Skeletal muscle cell (primary cell): ENCODE measurements around the gene PID1.

Source experiments
- DNase-seq: peaks from one replicate; pipeline ENCODE4 v3.0.0-alpha.2; 2010; ENCODE audit warnings: low read depth
- H3K4me3 ChIP-seq: 2 replicates; pipeline ENCODE4 v1.5.1; 2011; ENCODE audit warnings: low read depth, mild to moderate bottlenecking, control low read depth, low read length, moderate library complexity

Gene PID1, protein sequence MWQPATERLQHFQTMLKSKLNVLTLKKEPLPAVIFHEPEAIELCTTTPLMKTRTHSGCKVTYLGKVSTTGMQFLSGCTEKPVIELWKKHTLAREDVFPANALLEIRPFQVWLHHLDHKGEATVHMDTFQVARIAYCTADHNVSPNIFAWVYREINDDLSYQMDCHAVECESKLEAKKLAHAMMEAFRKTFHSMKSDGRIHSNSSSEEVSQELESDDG

DNA sequence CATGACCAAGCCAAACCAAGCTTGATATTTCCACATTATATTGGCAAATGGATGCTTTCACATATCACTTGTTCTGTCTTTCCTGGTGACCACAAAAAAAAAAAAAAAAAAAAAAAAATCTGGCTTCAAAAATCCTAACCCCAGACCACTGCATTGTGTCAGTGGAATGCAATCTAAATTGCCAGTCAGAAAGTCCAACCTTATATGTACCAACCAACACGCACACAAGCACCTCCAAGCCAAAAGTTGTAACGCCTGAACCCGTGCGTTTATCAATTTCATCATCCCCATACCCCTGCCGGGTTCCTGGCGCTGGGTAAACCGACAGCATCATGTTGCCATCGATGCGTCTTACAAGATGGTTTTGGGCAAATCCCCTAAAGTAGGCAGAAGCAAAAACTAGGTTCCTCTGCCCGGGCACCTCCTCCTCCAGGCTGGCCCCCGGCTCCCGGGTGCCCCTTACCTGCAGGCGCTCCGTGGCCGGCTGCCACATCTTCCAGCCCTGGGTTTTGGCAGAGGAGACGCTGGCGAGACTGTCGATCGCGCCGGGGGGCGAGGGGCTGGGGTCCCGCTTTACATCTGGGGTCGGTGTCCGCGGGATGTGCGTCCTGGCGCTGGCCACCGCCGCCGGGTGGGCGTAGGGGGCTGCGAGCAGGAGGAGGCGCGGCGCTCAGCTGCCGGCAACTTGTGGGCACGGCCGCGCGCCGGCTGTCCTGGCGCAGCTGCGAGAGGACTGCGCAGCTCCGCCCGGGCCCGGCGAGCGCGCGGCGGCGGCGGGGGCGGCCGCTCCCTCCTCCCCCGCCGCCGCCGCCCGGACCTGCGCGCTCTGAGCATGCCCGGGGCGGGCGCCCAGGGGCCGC lies at the start of gene PID1:
TSS of gene PID1 (minus strand) at position 737 of the 860 bp plus-strand sequence. CDS start at position 493, 244 bp downstream.
- DNase-seq = no peak
- H3K4me3 ChIP-seq = peak within 1 kb of the TSS; percentile 76

DNA sequence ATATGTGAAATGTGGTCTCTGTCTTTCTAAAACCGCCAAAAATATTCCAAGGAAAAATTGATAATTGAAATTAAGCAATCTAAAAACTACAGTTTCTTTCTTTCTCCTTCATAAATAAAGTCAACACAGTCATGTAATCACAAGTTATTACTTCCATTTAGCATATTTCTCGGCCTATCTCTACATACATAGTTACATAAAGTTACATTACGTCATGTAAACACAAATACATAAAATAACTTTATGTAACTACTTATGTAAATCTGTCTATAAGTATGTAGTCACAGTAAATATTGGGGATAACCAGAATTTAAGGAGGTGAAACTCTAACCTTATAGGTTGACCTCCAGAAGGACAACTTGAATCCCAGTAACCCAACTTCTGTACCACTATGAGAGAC lies 48.5 kb upstream of the PID1 start:
- no peak for DNase-seq
- no peak overlapping the region for H3K4me3 ChIP-seq

DNA sequence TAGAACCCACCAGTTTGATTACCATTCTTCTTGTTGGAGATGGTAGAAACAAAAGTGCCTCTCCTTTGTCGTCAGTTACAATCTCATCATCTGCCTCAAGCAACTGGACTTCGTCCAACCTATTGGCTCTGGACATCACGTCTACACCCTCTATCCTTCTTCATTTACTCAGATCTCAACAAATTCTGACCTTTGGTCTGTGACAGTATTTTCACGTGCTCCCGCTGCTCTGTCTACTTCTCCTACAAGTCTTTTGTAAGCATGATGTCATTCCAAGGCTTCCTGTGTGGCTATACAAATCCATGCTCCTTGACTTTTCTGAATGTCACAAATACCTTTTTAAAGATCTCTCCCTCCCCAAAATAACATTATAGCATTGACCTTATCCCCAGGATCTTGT lies 43.0 kb upstream of the PID1 start:
- H3K4me3 ChIP-seq = no peak overlapping the region
- no peak for DNase-seq

DNA sequence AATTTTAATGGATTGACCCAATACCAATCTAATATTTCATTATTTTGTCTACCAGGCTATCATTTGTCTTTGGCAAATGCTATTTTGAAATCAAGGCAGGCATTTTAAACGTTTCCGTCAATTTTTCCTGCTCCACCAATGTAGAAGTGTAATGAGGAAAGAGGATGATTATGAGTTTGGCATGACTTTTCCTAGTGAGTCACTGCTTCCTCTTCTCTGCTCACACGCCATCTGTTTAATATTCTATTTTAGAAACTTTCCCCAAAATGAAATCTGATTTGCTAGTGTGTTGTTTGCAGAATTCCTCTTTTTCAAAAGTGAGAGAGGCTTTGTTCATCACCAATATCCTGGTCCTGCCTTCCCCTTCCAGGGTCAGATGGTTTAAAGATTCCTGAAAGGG lies 42.5 kb upstream of the PID1 start:
- DNase-seq = peak; percentile 51
- no peak overlapping the region for H3K4me3 ChIP-seq

DNA sequence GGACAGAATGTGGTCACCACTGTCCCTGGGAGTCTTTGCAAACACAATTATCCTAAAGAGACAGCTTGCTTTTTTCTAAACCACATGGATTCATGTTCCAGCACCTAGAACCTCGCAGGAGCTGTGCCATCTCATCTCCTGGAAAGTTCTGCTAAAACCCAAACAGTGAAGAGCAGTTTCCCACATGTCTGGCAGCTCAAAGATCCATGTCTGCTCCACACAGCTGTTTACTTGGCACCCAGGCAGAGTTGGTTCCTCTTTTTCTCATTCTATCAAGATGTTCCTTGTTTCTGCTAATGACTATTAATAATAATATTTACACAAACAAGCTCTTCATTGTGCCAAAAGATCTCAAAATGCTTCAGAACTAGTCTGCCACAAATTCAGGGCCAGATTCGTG lies 30.1 kb upstream of the PID1 start:
- no peak for DNase-seq
- no peak overlapping the region for H3K4me3 ChIP-seq

DNA sequence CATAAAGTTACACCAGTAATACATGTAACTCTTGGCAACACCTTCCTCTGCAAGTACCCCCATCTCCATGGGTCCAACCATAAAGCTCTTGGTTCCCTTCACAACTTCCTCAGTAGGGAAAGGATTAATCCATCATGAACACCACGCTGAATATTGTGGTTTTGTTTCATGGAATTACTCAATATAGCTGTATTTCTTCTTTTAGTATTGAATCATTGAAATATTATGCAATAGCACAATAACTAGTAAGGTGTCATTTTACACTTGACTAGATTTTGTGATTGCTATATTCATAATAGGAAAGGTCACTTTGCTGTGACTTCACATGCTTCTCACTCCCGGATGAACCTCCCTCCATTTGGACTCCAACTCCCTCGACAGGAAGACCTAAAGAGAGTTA lies 29.7 kb upstream of the PID1 start:
- peak; percentile 11 for DNase-seq
- H3K4me3 ChIP-seq = no peak overlapping the region

DNA sequence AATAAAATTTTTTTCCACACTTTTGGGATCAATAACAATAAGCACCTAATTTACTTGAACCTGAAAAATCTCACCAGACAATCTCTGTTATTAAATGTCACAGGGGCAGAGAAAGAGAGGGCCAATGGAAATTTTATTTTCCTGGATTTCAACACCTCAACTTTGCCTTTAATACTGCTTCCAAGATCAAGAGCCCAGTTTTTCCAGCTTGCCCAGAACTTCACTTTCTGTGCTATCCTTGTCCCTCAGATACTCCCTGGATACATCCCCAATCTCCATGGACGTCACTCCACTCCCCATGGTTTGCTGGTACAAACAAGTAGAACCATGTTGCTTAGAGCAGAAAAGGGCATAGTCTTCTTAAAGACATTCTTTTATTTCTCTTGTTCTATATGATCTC lies 29.3 kb upstream of the PID1 start:
- no peak for DNase-seq
- H3K4me3 ChIP-seq = no peak overlapping the region

DNA sequence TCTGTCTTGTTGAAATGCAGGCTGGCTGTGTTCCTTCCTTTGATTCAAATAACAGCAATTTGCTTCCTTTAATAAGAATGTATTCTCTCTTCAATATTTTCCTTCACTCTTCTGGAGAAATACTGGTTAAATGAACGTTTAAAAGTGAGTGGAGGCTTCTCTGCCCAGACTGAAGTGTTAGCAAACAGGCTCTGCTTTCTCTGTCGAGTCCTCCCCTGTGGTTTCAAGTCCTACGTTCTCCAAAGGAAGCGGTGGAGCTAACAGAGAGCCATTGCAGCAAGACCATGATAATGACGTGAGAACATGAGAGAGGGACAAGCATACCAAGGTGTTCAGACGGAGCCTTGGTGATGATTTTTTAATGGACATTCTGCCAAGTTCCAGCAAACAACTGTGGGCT lies 26.2 kb upstream of the PID1 start:
- no peak for DNase-seq
- no peak overlapping the region for H3K4me3 ChIP-seq

DNA sequence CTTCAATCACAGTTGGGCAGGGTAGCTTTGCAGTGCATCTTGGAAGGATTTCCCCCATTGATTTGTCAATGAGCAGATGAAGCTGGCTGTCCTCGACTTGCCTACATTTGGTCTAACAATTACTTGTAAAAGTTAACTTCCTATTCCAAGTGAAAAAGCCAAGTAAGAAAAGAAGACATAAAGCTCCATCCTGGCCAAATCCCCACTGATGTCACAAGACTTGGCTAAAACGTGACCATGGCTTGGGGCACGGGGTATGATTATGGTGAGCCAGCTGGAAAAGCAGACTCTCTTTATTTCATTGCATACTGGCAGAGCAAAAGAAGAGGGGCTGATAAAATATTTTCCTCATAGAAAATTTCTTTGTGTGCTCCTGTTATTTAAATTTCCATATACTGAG lies 25.4 kb upstream of the PID1 start:
- no peak for DNase-seq
- no peak overlapping the region for H3K4me3 ChIP-seq

DNA sequence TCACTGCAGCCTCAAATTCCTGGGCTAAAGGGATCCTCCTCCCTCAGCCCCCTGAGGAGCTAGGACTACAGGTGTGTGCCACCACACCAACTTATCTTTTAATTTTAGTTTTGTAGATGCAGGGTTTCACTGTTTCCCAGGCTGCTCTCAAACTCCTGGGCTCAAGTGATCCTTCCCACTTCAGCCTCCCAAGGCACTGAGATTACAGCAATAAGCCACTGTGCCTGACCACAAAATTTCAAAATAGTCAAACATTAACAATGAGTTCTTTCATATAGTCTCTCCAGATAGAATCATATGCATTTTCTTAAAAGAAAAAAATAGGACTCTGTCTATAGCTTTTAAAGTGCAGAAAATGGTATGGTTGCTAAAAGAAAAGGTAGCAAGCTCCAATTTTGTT lies 24.9 kb upstream of the PID1 start:
- H3K4me3 ChIP-seq = no peak overlapping the region
- DNase-seq = no peak

DNA sequence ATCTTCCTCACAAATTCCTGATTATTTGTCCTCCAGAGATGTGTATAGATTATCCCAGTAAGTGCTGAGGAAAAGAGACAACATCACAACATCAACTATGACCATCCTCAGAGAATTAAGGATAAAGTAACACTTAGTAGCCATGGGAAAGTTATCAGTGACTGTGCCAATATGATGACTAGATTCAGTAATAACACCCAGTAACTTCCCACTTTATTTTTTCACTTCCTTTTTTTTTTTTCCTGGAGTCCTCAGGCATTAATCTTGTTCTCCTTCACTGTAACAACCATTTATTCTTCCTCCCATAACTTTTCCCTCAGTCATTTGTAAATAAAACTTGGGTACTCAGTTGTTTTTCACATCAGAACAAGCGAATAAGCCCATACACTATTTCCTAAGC lies 16.7 kb upstream of the PID1 start:
- no peak for DNase-seq
- H3K4me3 ChIP-seq = no peak overlapping the region

DNA sequence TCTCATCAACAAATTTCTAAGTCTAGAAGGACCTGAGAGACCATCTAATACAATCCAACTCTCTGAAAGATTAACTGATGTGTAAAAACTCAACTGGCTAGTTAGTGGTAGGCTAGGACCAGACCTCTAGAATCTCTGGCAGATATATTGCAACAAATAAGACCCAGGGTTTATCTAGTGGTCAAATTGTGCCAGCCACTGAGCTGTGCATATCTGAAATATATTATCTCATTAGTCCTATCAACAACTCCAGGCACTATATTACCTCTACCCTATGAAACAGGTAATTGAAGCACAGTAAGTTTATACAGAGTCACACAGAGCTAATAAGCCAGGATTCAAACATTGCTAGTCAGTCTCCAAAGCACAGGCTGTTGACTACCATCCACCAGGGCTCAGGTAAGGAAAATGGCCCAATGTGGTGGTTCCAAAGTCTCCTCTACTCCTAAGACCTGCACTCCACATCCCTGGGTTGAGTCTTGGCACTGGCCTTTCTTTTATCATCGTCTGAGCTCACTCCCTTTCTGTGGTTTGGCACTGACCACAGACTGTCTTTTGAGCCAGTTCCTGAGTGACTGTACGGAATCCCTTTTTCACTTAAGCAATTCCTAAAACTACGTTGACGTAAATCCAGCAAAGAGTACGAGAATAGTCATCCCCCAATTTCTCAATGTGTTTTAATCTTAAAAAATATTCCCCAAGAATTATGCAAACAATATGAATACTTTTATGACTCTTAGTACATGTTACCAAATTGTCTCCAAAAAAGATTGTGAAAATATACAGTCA lies 11.9 kb upstream of the PID1 start:
- no peak overlapping the region for H3K4me3 ChIP-seq
- peak; percentile 85 for DNase-seq

DNA sequence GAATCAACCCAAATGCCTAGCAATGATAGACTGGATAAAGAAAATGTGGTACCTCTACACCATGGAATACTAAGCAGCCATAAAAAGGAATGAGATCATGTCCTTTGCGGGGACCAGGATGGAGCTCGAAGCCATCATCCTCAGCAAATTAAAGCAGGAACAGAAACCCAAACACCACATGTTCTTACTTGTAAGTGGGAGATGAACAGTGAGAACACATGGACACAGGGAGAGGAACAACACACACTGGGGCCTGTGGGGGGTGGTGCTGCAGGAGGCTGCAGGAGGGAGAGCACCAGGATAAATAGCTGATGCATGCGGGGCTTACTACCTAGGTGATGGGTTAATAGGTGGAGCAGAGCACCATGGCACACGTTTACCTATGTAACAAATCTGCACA lies 8.4 kb upstream of the PID1 start:
- no peak overlapping the region for H3K4me3 ChIP-seq
- DNase-seq = no peak

DNA sequence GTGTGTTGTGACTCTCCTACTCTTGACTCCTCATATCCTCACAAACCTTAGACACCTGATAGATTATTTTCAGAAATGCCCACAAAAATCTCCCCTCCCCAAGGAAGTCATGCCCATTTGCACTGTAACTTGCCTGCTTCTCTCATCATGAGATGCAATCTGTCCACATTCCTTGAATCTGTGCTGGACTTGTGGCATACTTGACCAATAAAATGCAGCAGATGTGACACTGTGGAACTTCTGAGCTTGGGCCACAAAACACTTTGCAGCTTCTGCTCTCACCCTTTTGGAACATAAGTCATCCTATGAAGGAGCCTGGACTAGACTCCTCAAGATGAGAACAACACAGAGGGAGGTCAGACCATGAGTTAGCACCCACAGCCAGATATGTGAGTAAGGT lies 4.4 kb upstream of the PID1 start:
- no peak for DNase-seq

DNA sequence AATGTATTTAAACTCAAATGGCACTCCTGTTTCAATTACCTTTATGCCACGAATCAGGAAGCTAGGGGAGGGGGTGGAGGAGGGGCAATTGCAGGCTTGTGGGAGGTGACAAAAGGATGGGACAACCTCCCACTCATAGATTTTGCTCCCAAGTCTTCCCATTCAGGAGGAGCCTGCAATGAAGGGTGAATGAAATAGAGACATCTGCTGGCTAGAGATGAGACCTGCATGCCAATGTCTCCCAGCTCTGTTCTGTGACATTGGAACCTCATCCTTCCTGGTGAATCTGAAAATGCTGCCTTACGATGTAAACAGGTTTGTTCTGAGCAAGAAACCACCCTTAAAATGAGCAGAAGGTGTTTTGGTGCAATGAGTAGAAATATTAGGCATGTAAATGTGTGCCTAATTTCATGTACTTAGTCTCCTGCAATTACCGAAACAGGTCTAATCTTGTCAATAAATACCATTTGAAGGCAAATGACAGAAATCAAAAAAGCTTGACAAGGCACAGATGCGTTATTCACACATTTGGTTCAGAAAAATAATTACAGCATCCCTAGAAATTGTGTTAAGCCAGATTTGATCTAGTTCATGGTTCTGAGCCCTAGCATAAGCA lies 2.7 kb upstream of the PID1 start:
- H3K4me3 ChIP-seq = peak overlapping the region; percentile 35
- DNase-seq = peak; percentile 55

More for the DNA sequence above, 4.4 kb upstream of the PID1 start:
- H3K4me3 ChIP-seq = no peak overlapping the region

DNA sequence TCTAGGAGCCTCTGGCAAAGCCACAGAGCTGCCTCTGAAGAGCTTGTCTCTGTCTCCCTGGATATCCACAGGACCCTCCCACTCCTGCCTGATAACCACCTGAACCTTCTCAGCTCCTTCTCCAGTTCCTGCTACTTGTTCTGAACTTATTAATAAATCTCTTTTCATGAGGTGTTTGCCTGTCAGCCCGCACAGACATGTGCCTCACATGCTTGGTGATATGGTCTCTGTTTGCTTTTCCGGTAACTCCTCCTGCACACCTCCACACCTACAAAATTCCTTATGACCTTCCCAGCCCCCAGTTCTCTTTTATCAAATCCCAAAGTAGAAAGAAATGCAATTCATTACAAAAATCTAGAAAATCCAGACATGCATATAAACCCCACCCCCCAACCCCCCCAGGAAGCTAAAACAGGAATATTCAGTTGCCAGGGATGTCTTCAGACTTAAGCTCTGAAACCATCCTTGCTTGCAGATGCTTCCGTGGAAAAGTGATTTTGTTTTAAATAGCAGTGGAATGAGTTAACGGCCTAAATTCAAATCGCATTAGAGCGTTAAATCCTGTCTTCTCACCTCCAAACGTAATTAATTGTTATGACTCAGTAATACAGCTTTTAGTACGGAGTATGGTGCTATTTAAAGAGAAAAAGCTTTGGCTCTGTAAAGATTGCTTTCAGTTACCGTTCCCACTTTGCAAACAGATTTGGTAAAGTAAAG lies 2.1 kb upstream of the PID1 start:
- no peak for DNase-seq
- peak overlapping the region; percentile 35 for H3K4me3 ChIP-seq

DNA sequence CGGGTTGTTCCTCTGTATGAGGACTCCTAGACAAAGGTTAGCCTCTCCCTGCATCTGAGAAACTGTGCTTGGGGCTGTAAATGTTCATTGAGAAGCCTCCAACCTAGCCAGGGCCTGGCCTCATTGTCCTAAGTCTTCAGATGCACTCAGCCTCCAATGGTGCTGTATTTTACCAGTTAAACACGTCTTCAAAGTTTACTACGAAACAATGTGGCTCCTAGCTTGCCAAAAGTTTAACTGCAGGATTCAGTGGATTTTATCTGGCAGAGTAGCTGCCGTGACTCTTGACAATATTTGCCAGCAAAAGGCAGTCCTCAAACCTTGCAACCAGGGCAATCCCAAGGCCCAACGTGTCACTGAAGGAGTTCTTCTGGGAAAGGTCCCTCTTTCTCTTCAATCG lies 1.1 kb downstream of the PID1 start:
- peak overlapping the region; percentile 76 for H3K4me3 ChIP-seq
- no peak for DNase-seq

DNA sequence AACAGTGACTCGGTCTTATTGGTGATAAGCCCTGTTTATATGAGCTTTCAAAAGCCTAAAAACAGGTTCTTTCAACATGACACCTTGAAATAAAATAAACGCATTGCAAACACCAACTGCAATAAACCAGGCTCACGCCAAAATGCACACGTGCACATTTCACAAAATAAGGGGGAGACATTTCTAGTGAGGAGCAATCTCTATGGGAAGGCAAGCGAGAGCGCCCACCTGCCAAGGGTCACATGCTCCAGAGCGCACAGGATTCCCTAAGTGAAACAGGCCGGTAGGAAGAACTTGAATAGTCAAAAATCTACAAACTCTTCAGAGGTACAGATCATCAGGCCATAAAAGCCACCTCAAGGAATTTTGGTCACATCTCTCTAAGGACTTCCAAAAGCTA lies 1.9 kb downstream of the PID1 start:
- DNase-seq = no peak
- no peak overlapping the region for H3K4me3 ChIP-seq

DNA sequence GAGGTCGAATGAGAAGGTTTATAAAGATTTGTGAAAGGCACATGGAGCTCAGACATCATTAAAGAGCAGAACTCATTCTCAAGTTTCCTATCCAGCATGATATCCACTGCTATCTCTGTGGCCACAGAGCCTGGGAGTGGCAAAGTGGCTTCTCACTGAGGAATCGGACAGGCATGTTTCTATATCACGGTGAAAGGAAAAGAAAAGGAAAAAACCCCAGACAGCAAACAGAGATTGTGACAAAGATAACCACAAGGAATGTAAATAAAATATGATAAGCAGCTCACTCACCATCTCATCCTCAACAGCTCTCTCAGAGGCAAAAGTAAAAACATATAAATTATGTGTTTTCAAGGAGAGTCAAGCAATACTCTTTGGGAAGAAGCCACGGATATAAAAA lies 2.5 kb downstream of the PID1 start:
- no peak overlapping the region for H3K4me3 ChIP-seq

More for the DNA sequence above, 2.5 kb downstream of the PID1 start:
- DNase-seq = no peak
